HG03354 (cell line): ENCODE measurements around the gene PM20D1.
"Not testable (repeated sequence)": the region's sequence is repeated elsewhere in the genome, so short reads cannot be mapped to it uniquely, and the experiment has no call there.

ENCODE experiments used
- ATAC-seq: cut with Tn5 transposase; IDR thresholded peaks from one replicate; pipeline ENCODE4 v1.9.1; 2021; ENCODE audit warnings: mild to moderate bottlenecking; ENCODE audit not compliant: unreplicated experiment, poor library complexity, severe bottlenecking

PM20D1 gene

DNA sequence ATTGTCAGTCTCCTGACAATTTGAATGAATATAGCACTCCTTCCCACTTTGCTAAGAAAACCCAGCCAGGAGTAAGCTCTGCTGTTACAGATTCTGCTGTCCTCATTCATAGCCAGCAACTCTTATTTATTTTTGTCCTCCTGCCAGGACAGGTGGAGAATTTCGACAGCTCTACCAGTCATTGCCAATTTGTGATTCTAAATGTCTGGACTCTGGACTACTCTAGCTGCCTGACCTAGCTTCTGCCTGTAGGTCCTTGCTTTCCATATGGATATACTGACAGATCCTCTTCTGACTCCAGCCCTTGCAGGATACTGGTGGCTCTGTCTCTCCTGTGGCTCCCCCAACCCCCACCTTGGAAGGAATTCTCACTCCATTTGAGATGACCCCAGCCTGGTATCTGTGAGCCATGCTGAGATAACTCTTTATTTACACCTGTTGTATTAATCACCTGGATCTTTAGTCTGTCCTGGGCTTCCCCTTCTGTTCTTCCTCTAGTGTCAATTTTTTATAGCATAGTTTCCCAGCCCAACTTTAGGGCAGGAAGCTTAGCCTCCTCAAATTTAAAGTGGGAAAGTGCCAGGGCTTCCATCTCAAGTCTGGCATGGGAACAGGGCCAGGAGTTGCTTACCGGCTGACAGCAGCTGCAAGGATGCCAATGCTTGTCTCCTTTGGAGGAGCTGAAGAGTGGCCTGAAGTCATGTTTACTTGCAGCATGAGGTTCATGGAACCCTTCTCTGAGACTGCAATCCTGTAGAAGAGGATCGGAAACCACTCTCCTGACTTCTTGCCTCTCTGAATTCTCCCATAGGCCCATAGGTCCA is 6.7 kb downstream of the PM20D1 start:
- ATAC-seq, result no peak

- no peak for ATAC-seq
Measured at GRCh38 chr1:205842229-205842628, 7.7 kb downstream of the PM20D1 start.

GRCh38 chr1:205840146-205840923 is 9.6 kb downstream of the PM20D1 start:
- ATAC-seq, result no peak

GRCh38 chr1:205837382-205837970 is 12.5 kb downstream of the PM20D1 start:
- no peak for ATAC-seq

DNA sequence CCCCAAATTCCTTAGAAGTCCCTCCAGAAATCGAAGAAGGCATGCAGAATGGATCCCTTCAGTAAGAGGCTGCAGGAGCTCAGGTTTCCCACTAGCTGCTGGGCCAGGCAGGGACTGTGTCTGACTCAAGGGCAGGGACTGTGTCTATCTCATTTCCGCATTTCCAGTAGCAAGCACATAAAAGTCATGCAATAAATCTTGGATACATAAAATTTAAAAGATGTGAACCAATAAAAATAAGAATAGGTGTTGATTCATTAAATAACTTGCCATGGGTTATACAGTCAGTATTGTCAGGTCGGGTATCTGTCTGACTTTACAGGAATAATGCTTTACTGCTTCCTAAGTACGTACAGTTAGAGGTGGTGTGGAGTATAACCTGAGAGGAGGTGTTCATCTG is 15.2 kb downstream of the PM20D1 start:
- no peak for ATAC-seq

DNA sequence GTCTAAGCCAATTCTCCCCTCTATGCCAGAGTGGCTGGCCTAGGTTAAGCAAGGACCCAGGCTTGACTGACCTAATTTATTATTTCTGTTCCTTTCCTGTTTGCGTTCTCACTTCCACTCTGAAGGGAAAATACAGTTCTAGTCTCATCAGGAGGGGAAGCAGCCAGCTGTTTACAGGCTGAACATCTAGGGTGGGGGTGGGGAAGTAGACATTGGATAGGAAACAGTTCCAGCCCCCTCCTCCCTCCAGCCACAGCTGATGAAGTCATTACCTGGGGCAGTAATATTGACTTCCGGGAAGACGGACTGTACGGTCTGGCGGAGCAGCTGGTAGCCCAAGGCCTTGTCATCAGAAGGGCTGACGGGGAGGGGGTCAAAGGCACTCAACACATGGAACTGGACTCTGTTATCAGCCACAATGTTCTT is 17.6 kb downstream of the PM20D1 start:
- no peak for ATAC-seq

DNA sequence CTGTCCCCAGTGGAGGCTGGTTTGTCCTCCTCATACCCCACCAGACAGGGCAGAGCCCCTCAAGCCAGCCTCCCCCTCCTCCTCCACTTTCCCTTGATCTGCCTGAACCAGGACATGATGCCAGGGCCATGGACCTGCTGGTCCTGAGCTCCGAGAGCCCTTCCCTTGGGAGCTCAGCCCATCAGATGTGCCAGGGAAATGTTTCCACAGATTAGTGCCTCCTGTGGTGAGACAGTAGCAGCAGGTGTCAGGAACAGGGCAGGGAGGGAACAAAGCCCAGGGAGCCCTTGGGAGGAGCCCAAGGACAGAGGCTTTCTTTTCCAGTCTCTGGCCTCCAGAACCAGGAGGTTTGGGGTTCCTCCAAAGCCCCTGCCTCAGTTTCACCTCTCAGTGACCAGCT is 22.3 kb downstream of the PM20D1 start:
- ATAC-seq, result no peak

DNA sequence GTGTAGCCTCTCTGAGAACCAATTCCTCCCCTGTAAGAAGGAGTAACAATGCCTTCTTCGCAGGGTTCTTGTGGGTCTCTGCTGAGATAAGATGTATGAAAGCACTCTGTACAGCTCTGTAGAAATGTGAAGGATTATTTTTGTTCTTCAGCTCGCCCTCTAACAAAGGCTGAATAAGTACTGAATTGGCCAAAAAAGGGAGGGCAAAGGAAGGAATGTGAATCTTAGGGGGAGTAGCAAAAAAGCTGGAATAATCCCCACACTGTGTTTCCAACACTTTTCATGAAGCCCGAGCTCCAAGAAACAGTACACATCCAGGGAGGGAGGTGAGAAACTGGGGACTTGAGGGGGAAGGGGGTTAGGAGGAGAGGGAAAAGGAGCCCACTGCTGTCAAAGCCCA is 22.9 kb downstream of the PM20D1 start:
- no peak for ATAC-seq

GRCh38 chr1:205826016-205826806 is 23.7 kb downstream of the PM20D1 start:
- ATAC-seq, result no peak

DNA sequence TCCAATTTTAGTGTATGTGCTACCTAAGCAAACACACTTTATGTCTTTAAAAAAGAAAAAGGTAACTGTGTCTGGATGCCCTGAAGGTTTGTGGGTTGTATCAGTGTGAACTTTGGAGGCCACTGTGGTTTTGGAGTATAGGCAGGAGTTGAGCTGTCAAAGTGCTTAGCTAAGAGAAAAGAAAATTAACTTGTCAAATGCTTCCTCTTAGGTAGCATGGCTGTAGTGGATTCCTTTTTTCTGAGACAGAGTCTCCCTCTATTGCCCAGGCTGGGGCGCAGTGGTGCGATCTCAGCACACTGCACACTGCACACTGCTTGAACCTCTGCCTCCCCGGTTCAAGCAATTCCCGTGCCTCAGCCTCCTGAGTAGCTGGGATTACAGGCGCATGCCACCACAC is 25.8 kb downstream of the PM20D1 start:
- ATAC-seq, result no peak

- ATAC-seq, result not testable (repeated sequence)
Measured at GRCh38 chr1:205823260-205823659, 26.7 kb downstream of the PM20D1 start.

- no peak for ATAC-seq
Measured at GRCh38 chr1:205822397-205822796, 27.5 kb downstream of the PM20D1 start.

DNA sequence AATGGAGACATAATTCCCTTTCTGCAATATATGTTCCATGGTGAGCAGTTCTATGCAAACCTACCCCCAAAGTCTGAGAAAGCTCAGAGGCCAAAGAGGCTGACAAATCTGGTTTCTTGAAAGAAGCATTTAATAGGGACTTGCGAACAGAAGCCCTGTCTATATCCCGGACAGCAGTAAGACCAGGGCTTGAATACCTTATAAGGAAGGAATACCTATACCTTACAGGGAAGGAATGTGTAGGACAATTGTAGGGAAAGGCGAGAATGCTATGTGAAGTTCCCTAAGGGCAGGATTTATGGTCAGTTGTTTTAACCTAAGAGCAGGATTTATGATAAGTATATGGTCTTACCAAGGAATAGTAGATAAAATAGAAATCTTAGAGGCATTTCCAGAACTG is 31.9 kb downstream of the PM20D1 start:
- no peak for ATAC-seq

- ATAC-seq, result no peak
Measured at GRCh38 chr1:205817364-205817763, 32.6 kb downstream of the PM20D1 start.

DNA sequence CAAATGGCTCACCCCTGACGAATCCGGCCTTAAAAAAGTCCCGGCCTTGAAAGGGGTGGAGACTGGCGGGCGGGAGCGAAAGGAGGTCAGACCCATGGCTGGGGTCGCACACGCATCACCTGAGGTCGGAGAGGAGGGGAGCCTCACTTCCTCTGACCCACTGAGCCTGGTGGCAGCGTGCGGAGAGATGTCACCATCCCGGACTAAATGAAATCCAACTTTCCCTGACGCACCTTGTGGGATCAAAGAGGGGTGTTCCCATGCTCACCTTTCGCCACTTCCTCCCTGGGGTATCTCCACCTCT is 36.2 kb downstream of the PM20D1 start:
- ATAC-seq, result no peak

GRCh38 chr1:205812878-205813754 is 36.8 kb downstream of the PM20D1 start, which contains the start of gene SLC41A1:
TSS of gene SLC41A1 (minus strand) at chr1:205813198. CDS start at chr1:205810441, 2,757 bp downstream.
- ATAC-seq, result peak; percentile 86

- peak; percentile 21 for ATAC-seq
Measured at GRCh38 chr1:205812271-205812877, 37.6 kb downstream of the PM20D1 start.

GRCh38 chr1:205811660-205812059 is 38.3 kb downstream of the PM20D1 start:
- ATAC-seq, result no peak
